ENCODE measurements around the gene LPCAT1. TPM values are rescaled to one million over a fixed set of nuclear protein-coding genes. Genes with fewer than 3 reads are reported as not detected.
"Not testable (repeated sequence)": the region's sequence is repeated elsewhere in the genome, so short reads cannot be mapped to it uniquely, and the experiment has no call there.

The LPCAT1 gene
- total and polyA plus RNA-seq, 8 donors: 5.2 to 229 (median 14.4) TPM

DNA sequence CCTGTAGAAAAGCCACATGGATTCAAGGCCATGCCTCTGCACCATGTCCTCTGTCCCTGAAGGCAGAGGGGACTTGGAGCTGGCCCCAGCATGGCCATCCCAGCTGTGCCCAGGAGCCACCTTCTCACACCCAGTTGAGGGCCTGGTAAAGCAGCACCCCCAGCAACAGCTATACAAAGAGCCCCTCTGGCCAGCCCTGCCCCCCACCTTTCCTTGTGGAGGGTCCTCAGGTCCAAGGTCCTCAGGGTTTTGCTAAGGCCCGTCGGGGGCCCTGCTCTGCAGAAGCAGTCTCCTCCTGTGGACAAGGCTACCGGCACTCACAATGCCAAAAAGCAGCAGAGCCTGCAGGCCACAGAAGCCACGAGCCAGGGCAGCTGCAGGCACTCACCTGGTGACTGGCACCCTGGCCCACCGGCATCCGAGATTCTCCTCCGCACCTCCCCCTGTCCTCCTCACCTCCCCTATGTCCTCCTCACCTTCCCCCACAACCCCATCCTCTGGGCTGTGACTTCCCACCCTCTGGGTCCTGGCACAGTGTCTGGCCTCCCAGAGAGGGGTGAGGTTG lies 39.9 kb upstream of the LPCAT1 start:
- intact Hi-C loops (cut with DNase I; ENCODE audit: low total_unique reads): no loop called here
- TF ChIP-seq EP300 (IDR thresholded peaks at IDR 0.05) (no peak), POLR2AphosphoS5 (IDR thresholded peaks at IDR 0.05) (no peak), POLR2A (IDR thresholded peaks at IDR 0.05) (no peak)
- TF ChIP-seq, protein P1, sequence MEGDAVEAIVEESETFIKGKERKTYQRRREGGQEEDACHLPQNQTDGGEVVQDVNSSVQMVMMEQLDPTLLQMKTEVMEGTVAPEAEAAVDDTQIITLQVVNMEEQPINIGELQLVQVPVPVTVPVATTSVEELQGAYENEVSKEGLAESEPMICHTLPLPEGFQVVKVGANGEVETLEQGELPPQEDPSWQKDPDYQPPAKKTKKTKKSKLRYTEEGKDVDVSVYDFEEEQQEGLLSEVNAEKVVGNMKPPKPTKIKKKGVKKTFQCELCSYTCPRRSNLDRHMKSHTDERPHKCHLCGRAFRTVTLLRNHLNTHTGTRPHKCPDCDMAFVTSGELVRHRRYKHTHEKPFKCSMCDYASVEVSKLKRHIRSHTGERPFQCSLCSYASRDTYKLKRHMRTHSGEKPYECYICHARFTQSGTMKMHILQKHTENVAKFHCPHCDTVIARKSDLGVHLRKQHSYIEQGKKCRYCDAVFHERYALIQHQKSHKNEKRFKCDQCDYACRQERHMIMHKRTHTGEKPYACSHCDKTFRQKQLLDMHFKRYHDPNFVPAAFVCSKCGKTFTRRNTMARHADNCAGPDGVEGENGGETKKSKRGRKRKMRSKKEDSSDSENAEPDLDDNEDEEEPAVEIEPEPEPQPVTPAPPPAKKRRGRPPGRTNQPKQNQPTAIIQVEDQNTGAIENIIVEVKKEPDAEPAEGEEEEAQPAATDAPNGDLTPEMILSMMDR (IDR thresholded peaks at IDR 0.05): no peak

DNA sequence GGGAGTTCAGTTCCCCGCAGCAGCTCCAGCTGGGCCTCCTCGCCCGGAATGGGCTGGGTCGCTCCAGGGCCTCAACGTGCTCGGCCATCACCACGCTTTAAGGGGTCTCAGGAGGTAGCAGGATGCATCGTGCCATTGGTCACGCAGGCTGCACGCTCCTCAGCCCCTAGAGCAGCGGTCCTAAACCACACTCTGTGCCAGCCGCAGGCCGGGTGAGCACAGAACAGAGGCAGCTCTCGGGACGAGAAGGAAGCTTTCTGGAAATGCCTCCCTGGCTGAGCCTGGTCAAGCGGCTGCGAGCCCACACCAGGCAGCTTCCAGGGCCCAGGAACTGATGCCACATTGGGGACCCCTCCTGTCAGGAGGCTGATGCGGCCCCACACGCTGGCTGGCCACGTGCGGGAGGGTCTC lies 39.3 kb upstream of the LPCAT1 start:
- peaks cover 0 to 22% (median 6%) of the 10 kb centered on the region in 4 donors for H3K4me1 ChIP-seq
- DNase-seq: peak in 1 of 2 donors; percentile 11
- TF ChIP-seq EP300 (IDR thresholded peaks at IDR 0.05): no peak
- no peak for TF ChIP-seq POLR2AphosphoS5 (IDR thresholded peaks at IDR 0.05)
- no peak for TF ChIP-seq POLR2A (IDR thresholded peaks at IDR 0.05)
- TF ChIP-seq, protein P1 (IDR thresholded peaks at IDR 0.05): no peak
- no peaks in the 10 kb centered on the region for H3K9me3 ChIP-seq
- H3K36me3 ChIP-seq: no peaks in the 10 kb centered on the region
- WGBS, 5 donors: 88 to 92% (median 91%) methylated on average over 19 to 21 of the region's 21 CpGs
- no peak overlapping the region for H3K4me3 ChIP-seq
- no peak overlapping the region for H3K27ac ChIP-seq
- intact Hi-C loops (cut with DNase I; ENCODE audit: low total_unique reads): no loop called here
- H3K27me3 ChIP-seq: no peaks in the 10 kb centered on the region

More for the DNA sequence above, 39.9 kb upstream of the LPCAT1 start:
- 71 to 83% (median 77%) methylated on average over 6 to 7 of the region's 7 CpGs for WGBS, 5 donors
- DNase-seq: peak; percentile 1 to 11
- no peak overlapping the region for H3K27ac ChIP-seq
- no peak overlapping the region for H3K4me3 ChIP-seq
- H3K36me3 ChIP-seq: no peaks in the 10 kb centered on the region
- H3K9me3 ChIP-seq: no peaks in the 10 kb centered on the region
- H3K4me1 ChIP-seq: peaks cover 0 to 28% (median 13%) of the 10 kb centered on the region in 4 donors
- H3K27me3 ChIP-seq: no peaks in the 10 kb centered on the region

DNA sequence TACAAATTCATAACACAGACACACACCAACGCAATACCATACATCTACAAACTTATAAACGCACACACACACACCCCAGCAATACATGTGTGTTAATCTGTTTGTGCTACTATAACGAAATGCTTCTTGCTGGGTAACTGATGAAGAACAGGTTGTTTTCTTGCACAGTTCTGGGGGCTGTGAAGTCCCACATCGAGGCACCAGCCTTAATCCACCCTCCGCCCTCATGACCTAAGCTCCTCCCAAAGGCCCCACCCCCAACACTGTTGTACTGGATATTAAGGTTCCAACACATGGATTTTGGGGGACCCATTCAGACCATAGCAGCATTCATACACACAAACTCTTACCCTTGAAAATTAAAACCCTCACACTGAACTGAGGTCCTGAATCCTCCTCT lies 38.8 kb upstream of the LPCAT1 start:
- H3K27ac ChIP-seq: no peak overlapping the region
- intact Hi-C loops (cut with DNase I; ENCODE audit: low total_unique reads): no loop called here
- WGBS, 5 donors: 86 to 93% (median 89%) methylated on average over 5 of the region's 5 CpGs
- peaks cover 0 to 17% (median 2%) of the 10 kb centered on the region in 4 donors for H3K4me1 ChIP-seq
- peak; percentile 0 to 18 for DNase-seq
- H3K36me3 ChIP-seq: no peaks in the 10 kb centered on the region
- peaks cover 0 to 2% (median 0%) of the 10 kb centered on the region in 3 donors for H3K27me3 ChIP-seq
- no peak overlapping the region for H3K4me3 ChIP-seq
- no peaks in the 10 kb centered on the region for H3K9me3 ChIP-seq
- TF ChIP-seq, protein P1 (IDR thresholded peaks at IDR 0.05): no peak
- no peak for TF ChIP-seq EP300 (IDR thresholded peaks at IDR 0.05)
- no peak for TF ChIP-seq POLR2A (IDR thresholded peaks at IDR 0.05)
- TF ChIP-seq POLR2AphosphoS5 (IDR thresholded peaks at IDR 0.05): no peak

DNA sequence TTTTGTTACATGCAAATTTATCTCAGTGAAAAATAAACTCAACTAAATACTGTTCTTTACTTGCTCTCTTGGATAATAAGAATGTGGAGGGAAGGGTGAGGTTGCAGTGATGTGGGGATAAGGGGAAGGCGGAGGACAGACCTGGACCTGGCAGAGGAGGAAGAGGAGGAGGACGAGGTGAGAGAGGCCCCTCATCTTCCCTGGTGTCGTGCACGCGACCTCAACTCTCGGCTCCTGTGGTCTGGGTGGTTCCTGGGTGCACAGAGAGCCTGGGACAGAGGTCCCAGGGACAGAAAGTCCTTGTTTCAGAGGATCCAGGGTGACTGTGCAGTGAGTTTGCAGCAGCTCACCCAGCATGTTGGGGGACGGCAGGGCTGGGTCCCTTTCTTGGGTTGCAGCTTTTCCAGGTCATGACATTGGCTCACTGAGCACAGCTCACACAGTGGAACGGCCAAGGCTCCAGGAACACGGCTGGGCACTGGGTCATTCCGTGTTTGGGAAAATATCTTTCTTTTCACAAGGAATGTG lies 37.7 kb upstream of the LPCAT1 start:
- H3K27me3 ChIP-seq: peaks cover 0 to 10% (median 0%) of the 10 kb centered on the region in 3 donors
- peaks cover 0 to 9% (median 0%) of the 10 kb centered on the region in 4 donors for H3K4me1 ChIP-seq
- no peak overlapping the region for H3K4me3 ChIP-seq
- intact Hi-C loops (cut with DNase I; ENCODE audit: low total_unique reads): no loop called here
- WGBS, 5 donors: 70 to 76% (median 76%) methylated on average over 10 of the region's 10 CpGs
- no peak overlapping the region for H3K27ac ChIP-seq
- no peaks in the 10 kb centered on the region for H3K9me3 ChIP-seq
- TF ChIP-seq, protein P1 (IDR thresholded peaks at IDR 0.05): no peak
- TF ChIP-seq EP300 (IDR thresholded peaks at IDR 0.05) (no peak), POLR2AphosphoS5 (IDR thresholded peaks at IDR 0.05) (no peak), POLR2A (IDR thresholded peaks at IDR 0.05) (no peak)
- H3K36me3 ChIP-seq: no peaks in the 10 kb centered on the region
- DNase-seq: peak in 1 of 2 donors; percentile 0

DNA sequence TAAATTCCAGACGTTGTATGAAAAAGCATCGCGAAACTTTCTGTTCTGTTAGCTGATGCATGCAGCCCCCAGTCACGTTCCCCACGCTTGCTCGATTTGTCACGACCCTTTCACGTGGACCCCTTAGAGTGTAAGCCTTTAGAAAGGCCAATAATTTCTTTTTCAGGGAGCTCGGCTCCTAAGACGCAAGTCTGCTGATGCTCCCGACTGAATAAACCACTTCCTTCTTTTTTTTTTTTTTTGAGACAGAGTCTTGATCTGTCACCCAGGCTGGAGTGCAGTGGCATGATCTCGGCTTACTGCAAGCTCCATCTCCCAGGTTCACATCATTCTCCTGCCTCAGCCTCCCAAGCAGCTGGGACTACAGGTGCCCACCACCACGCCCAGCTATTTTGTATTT lies 36.7 kb upstream of the LPCAT1 start:
- peaks cover 0 to 17% (median 0%) of the 10 kb centered on the region in 3 donors for H3K27me3 ChIP-seq
- H3K9me3 ChIP-seq; intact Hi-C loops (cut with DNase I; ENCODE audit: low total_unique reads); H3K4me3 ChIP-seq; H3K27ac ChIP-seq; H3K36me3 ChIP-seq; H3K4me1 ChIP-seq; DNase-seq: not testable (repeated sequence)
- WGBS, 5 donors: 84 to 91% (median 88%) methylated on average over 13 of the region's 13 CpGs

All from stomach (tissue), 9 donors.